Psoas muscle (tissue), 8 donors: ENCODE results near the gene ESR1. TPM values are rescaled to one million over a fixed set of nuclear protein-coding genes. Genes with fewer than 3 reads are reported as not detected.

Source experiments
- ATAC-seq, 4 donors: fragments of 200-7000 bp; cut with Tn5 transposase; one replicate each; pipeline ENCODE4 v1.9.1; 2020; ENCODE audit warnings: moderate library complexity in 3 of 4, mild to moderate bottlenecking in 2 of 4
- DNase-seq, 2 donors: peaks; one replicate each; pipeline ENCODE4 v3.0.0-alpha.2; 2020
- H3K27ac ChIP-seq: fragments of 200-600 bp; one replicate; pipeline ENCODE4 v1.8.0; 2022
- H3K27me3 ChIP-seq, 3 donors: fragments of 200-600 bp in 1 of 3; one replicate each; pipeline versions ENCODE4 v1.6.1 to v1.8.0; 2013 to 2022; ENCODE audit warnings: low read length in 2 of 3, mild to moderate bottlenecking in 2 of 3, moderate library complexity in 1 of 3; ENCODE audit not compliant: insufficient read depth in 3 of 3
- H3K36me3 ChIP-seq, 2 donors: fragments of 200-600 bp in 1 of 2; one replicate each; pipeline versions ENCODE4 v1.6.1 to v1.8.0; 2013 to 2022; ENCODE audit warnings: low read depth in 1 of 2, mild to moderate bottlenecking in 1 of 2, moderate library complexity in 1 of 2; ENCODE audit not compliant: insufficient read depth in 1 of 2
- H3K4me1 ChIP-seq: fragments of 200-600 bp; one replicate; pipeline ENCODE4 v1.8.0; 2022
- H3K4me3 ChIP-seq: fragments of 200-600 bp; one replicate; pipeline ENCODE4 v1.8.0; 2022; ENCODE audit warnings: mild to moderate bottlenecking
- H3K9me3 ChIP-seq: fragments of 200-600 bp; one replicate; pipeline ENCODE4 v1.8.0; 2022
- WGBS, 3 donors: extraction: QIAGEN DNeasy Blood & Tissue Kit; methylation state at CpG; one replicate each; pipeline versions ENCODE4 v1.1.6 to v1.1.7; 2013; 5-methylcytosine and 5-hydroxymethylcytosine counted together
- intact Hi-C, 2 donors: fragments of 100-400 bp; cut with DNase I; formaldehyde crosslinking; loops; one replicate each; pipeline versions ENCODE4 v1.11.0 to v1.14.2; 2022
- polyA plus RNA-seq, 3 donors: library from polyadenylated mRNA; stranded (reverse); fragments of 200-250 nt; gene quantifications; one replicate each; pipeline ENCODE4 v1.2.3, GENCODE V29; 2013
- total RNA-seq, 4 donors: library from RNA; stranded (reverse); fragmentation: NEBNext Ultra II Directional in 2 of 4; extraction: Animal tissue kit (Norgen Biotek cat#: 25700) in 2 of 4; gene quantifications; one replicate each; pipeline versions ENCODE4 v1.2.1 to v1.2.4, GENCODE V29; 2021 to 2023
- TF ChIP-seq, protein P1 (sequence below): fragments of 200-600 bp; IDR thresholded peaks from one replicate; pipeline ENCODE4 v1.8.0; 2022; ENCODE audit warnings: antibody characterized with exemption
- donor health status: healthy with polysubstance abuse.
- donor health status: DM: no; HTN: no; CAD: no; lungs with moderate emphysema.
- donor health status: Bipolar disorder and iron deficiency.
- donor health status: healthy.
- donor health status: DM: yes; HTN: yes; CAD: no.
- donor health status: DM: no; HTN: no; CAD: no.
- donor health status: DM: no; HTN: no; CAD: no.
- donor health status: DM: yes; HTN: yes; CAD: no.

The ESR1 gene
- total and polyA plus RNA-seq, 7 donors: 0.42 to 4.4 (median 1.5) TPM

GRCh38 chr6:152176268-152176667 is 368.8 kb downstream of the ESR1 start:
- H3K36me3 ChIP-seq: peaks cover 2 to 33% of the 10 kb centered on the region in 2 donors
- intact Hi-C loops: no loop called here
- whole genome bisulfite sequencing, 3 donors: 20 to 48% (median 29%) methylated on average over 4 of the region's 4 CpGs
- ATAC-seq: no peak
- no peak overlapping the region for H3K4me3 ChIP-seq
- DNase-seq: no peak
- H3K27me3 ChIP-seq: no peaks in the 10 kb centered on the region
- H3K4me1 ChIP-seq: peaks cover 32% of the 10 kb centered on the region
- peak overlapping the region; percentile 58 for H3K27ac ChIP-seq
- TF ChIP-seq, protein P1, sequence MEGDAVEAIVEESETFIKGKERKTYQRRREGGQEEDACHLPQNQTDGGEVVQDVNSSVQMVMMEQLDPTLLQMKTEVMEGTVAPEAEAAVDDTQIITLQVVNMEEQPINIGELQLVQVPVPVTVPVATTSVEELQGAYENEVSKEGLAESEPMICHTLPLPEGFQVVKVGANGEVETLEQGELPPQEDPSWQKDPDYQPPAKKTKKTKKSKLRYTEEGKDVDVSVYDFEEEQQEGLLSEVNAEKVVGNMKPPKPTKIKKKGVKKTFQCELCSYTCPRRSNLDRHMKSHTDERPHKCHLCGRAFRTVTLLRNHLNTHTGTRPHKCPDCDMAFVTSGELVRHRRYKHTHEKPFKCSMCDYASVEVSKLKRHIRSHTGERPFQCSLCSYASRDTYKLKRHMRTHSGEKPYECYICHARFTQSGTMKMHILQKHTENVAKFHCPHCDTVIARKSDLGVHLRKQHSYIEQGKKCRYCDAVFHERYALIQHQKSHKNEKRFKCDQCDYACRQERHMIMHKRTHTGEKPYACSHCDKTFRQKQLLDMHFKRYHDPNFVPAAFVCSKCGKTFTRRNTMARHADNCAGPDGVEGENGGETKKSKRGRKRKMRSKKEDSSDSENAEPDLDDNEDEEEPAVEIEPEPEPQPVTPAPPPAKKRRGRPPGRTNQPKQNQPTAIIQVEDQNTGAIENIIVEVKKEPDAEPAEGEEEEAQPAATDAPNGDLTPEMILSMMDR: no peak
- no peaks in the 10 kb centered on the region for H3K9me3 ChIP-seq
